KMS-11 (cell line): Measurements from ENCODE around the gene NANOS3.
"Not testable (repeated sequence)": the region's sequence is repeated elsewhere in the genome, so short reads cannot be mapped to it uniquely, and the experiment has no call there.

Experiments
- H2AFZ ChIP-seq: fragments of 200-600 bp; sonication (generic); 2 replicates; pipeline ENCODE4 v1.6.1; 2016; ENCODE audit warnings: antibody characterized with exemption, mixed run types, low read depth
- H3K27ac ChIP-seq: fragments of 200-600 bp; sonication (generic); 2 replicates; pipeline ENCODE4 v1.6.1; 2016; ENCODE audit warnings: mild to moderate bottlenecking, mixed run types
- H3K27me3 ChIP-seq: fragments of 200-600 bp; sonication (generic); 2 replicates; pipeline ENCODE4 v1.6.1; 2017; ENCODE audit warnings: mild to moderate bottlenecking, low read depth, mixed run types, moderate library complexity; ENCODE audit not compliant: insufficient read depth
- H3K36me3 ChIP-seq: fragments of 200-600 bp; sonication (generic); 2 replicates; pipeline ENCODE4 v1.6.1; 2017; ENCODE audit warnings: mild to moderate bottlenecking, mixed run types; ENCODE audit not compliant: insufficient read depth
- H3K4me1 ChIP-seq: fragments of 200-600 bp; sonication (generic); 2 replicates; pipeline ENCODE4 v1.6.1; 2016; ENCODE audit warnings: mild to moderate bottlenecking, low read depth, mixed run types; ENCODE audit not compliant: poor library complexity, severe bottlenecking
- H3K4me2 ChIP-seq: fragments of 200-600 bp; sonication (generic); 2 replicates; pipeline ENCODE4 v1.7.0; 2016; ENCODE audit warnings: mild to moderate bottlenecking, mixed run types
- H3K4me3 ChIP-seq: fragments of 200-600 bp; sonication (generic); IDR thresholded peaks from 2 replicates; pipeline ENCODE4 v1.6.1; 2017; ENCODE audit warnings: low read depth, low read length, mixed read lengths; ENCODE audit not compliant: insufficient read depth
- H3K79me2 ChIP-seq: fragments of 200-600 bp; sonication (generic); 2 replicates; pipeline ENCODE4 v1.6.1; 2016; ENCODE audit warnings: low read depth, mixed run types; ENCODE audit not compliant: insufficient read depth
- H3K9ac ChIP-seq: fragments of 200-600 bp; sonication (generic); 2 replicates; pipeline ENCODE4 v1.6.1; 2016; ENCODE audit warnings: mild to moderate bottlenecking, mixed run types
- H4K20me1 ChIP-seq: fragments of 200-600 bp; sonication (generic); 2 replicates; pipeline ENCODE4 v1.6.1; 2016; ENCODE audit warnings: mild to moderate bottlenecking, mixed run types; ENCODE audit not compliant: insufficient read depth
- TF ChIP-seq, protein P1 (sequence below): fragments of 200-600 bp; sonication (generic); conservative IDR thresholded peaks from 2 replicates; pipeline ENCODE4 v1.6.1; 2017; ENCODE audit warnings: low read depth, mild to moderate bottlenecking, antibody characterized with exemption, low read length, moderate library complexity, mixed read lengths

NANOS3 gene

DNA sequence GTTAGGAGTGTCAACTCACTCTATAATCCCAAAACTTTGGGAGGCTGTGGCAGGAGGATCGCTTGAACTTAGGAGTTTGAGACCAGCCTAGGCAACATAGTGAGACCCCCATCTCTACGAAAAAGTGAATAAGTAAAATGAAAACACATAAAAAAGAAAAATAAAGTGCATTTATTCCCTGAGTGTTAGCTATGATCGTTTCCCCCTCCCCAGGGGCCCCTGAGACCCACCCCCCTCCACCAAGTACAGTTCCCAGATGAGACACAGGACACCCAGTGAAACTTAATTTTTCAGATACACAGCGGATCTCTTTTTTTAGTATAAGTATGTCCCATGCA lies 28.6 kb upstream of the NANOS3 start:
- H3K27ac ChIP-seq, result peak overlapping the region; percentile 100; the same call in 1 of the 2 replicates
- H3K36me3 ChIP-seq, result no peaks in the 10 kb centered on the region
- no peaks in the 10 kb centered on the region for H4K20me1 ChIP-seq
- H3K4me3 ChIP-seq, result no peak overlapping the region
- H3K27me3 ChIP-seq, result no peaks in the 10 kb centered on the region
- peak overlapping the region; percentile 87 for H3K4me2 ChIP-seq
- peaks cover 48% of the 10 kb centered on the region for H3K4me1 ChIP-seq
- no peak overlapping the region for H3K9ac ChIP-seq
- no peaks in the 10 kb centered on the region for H3K79me2 ChIP-seq
- H2AFZ ChIP-seq, result no peak overlapping the region
- TF ChIP-seq, protein P1, sequence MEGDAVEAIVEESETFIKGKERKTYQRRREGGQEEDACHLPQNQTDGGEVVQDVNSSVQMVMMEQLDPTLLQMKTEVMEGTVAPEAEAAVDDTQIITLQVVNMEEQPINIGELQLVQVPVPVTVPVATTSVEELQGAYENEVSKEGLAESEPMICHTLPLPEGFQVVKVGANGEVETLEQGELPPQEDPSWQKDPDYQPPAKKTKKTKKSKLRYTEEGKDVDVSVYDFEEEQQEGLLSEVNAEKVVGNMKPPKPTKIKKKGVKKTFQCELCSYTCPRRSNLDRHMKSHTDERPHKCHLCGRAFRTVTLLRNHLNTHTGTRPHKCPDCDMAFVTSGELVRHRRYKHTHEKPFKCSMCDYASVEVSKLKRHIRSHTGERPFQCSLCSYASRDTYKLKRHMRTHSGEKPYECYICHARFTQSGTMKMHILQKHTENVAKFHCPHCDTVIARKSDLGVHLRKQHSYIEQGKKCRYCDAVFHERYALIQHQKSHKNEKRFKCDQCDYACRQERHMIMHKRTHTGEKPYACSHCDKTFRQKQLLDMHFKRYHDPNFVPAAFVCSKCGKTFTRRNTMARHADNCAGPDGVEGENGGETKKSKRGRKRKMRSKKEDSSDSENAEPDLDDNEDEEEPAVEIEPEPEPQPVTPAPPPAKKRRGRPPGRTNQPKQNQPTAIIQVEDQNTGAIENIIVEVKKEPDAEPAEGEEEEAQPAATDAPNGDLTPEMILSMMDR, result no peak

DNA sequence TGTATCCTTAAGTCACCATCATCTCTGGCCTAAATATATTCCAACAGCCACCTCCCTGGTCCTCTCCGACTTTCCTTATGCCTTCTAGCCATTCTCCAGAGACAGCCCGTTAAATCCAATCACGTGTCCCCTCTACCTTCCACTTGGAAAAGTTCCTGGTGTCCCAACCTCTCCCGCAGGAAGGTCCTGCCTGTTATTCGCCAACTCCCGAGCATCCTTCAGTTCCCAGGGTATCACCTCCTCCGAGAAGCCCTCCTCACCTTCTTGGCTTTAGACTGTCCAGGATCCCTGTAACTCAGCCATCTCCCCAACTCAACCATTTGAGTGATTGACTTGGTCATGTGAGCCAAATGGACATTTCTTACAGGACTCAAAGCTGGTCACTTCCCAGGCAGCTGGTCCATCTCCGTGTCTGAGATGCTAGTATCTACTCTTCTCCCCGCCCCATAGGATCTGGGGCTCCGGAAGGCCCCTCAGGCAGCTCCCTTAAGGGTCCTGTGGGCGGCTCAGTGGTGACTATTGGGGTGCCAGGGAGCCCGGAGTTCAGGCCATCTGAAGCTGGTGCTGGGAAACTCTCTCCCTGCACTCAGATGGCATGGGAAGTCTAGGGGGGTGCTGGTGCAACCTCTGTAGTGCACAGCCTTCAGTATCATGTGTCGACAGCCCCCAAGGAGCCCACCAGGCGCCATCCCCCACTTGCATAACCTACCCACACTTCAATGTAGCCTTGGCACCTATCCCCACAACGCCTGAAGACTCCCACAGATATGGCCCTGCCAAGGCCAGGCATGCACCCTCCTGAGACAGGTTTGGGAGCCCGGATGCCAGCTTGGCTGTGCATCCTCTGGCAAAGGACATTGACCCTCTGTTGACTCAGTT lies 27.9 kb upstream of the NANOS3 start:
- Histone ChIP-seq H3K4me2 (no peak overlapping the region), H3K27ac (no peak overlapping the region)

DNA sequence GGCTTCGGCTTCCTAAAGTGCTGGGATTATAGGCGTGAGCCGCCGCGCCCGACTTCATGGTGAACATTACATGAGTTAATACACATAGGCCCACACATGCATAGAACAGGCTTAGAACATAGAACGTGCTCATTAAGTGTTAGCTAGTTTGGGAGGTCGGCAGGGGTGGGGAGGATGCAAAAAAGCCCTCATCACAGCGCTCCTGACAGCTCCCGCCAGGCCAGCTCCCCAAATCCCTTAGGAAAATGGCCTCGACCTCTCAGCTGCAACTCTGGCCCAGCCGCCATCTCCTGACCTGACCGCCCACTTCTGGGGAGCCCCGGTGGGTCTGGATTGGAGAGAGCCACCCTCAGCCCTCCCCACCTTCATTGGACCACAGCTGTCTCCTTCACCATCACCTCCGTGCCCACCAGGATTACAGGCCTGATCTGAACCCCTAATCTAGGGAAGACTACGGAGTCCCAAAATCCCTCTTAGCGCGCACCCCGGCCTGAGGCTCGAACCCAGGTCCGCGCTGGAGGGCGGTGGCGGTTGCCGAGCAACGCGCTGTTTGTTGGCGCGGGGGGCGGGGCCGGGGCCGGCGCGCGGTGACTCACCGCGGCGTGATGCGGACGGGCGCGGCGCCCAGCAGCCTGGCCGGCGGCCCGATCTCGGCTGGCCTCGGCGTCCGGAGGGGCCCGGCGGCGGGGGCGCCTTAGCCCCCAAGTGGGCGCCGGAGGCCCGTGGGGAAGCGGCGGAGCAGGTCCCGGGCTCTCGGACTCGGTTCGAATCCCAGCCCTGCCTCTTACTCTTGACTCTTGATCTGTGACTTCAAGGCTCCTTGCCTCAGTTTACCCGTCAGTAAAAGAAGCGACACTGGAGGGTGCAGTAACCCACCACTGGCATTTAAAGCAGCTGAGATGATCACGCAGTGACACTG lies 26.7 kb upstream of the NANOS3 start:
- no peak overlapping the region for H3K4me3 ChIP-seq
- H2AFZ ChIP-seq, result no peak overlapping the region; the same call in 1 of the 2 replicates
- no peaks in the 10 kb centered on the region for H3K36me3 ChIP-seq
- no peaks in the 10 kb centered on the region for H3K79me2 ChIP-seq
- TF ChIP-seq, protein P1, result no peak
- H3K4me1 ChIP-seq, result peaks cover 29% of the 10 kb centered on the region
- no peaks in the 10 kb centered on the region for H4K20me1 ChIP-seq
- H3K9ac ChIP-seq, result peak overlapping the region; percentile 19; the same call in 1 of the 2 replicates
- no peaks in the 10 kb centered on the region for H3K27me3 ChIP-seq
- no peak overlapping the region for H3K4me2 ChIP-seq
- H3K27ac ChIP-seq, result no peak overlapping the region

More for the DNA sequence above, 27.9 kb upstream of the NANOS3 start:
- Histone ChIP-seq H3K9ac (no peak overlapping the region), H3K27me3 (no peaks in the 10 kb centered on the region), H3K4me1 (peaks cover 41% of the 10 kb centered on the region), H4K20me1 (no peaks in the 10 kb centered on the region), H3K4me3 (no peak overlapping the region), H3K79me2 (no peaks in the 10 kb centered on the region), H2AFZ (no peak overlapping the region), H3K36me3 (no peaks in the 10 kb centered on the region)
- TF ChIP-seq, protein P1, result no peak

DNA sequence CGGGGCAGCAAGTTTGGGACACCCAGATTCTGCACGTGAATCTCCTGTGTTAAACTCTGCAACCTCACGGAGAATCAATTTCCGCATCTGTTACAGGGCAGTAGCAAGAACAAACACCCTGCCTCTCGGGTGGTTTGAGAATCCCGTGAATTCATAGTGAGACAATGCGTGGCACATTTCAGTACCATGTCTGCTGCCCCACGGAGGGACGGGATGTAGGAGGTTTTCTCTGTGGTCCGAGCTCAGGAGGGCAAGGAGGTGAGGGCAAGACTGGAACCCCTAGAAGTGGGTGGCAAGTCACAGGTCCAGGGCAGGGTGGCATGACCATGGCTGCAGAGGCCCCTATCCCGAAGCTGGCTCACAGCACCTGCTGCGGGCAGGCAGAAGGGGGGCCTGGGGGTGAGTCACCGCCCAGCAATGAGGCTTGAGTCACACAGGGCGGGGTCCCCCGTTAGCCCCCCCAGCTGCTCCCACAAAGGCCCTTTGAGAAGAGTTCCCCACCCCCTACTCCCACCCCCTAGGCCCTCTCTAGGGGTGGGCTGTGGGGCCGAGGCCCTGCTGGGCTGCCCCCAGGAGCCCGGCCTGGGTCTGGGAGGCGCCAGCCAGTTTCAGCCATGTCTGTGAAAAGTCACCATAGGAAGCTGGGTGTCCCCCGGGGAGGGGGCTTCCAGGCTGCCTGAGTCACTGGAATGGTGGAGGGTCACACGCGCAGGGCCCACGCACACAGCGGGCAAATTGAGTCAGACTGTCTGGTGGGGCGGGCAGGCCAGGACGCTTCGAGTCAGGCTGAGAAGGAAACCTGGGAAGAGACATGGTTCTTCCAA lies 25.8 kb upstream of the NANOS3 start:
- Histone ChIP-seq H3K79me2 (no peaks in the 10 kb centered on the region), H3K4me2 (no peak overlapping the region), H3K9ac (peak overlapping the region; percentile 19; the same call in 1 of the 2 replicates), H3K4me3 (no peak overlapping the region), H3K27ac (no peak overlapping the region), H3K27me3 (no peaks in the 10 kb centered on the region), H3K36me3 (no peaks in the 10 kb centered on the region), H3K4me1 (peaks cover 20% of the 10 kb centered on the region), H2AFZ (no peak overlapping the region; the same call in 1 of the 2 replicates), H4K20me1 (no peaks in the 10 kb centered on the region)
- TF ChIP-seq, protein P1, result no peak

DNA sequence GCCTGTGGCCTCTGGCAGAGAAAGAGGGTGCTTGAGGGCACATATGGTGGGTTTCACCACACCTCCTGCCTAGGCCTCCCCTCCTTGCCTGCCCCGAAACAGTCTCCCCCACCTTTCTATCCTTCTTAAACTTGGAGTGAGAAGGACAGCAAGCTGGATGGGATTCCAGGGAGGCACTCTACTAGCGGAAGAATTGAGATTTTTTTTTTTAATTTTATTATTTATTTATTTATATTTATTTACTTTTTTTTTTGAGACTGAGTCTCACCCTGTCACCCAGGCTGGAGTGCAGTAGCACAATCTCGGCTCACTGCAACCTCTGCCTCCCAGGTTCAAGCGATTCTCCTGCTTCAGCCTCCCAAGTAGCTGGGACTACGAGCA lies 25.2 kb upstream of the NANOS3 start:
- not testable (repeated sequence) for H3K27ac ChIP-seq, H3K9ac ChIP-seq, H3K4me2 ChIP-seq, H2AFZ ChIP-seq, H3K4me3 ChIP-seq, H3K79me2 ChIP-seq, H3K36me3 ChIP-seq, H3K27me3 ChIP-seq, H4K20me1 ChIP-seq
- H3K4me1 ChIP-seq, result peaks cover 14% of the 10 kb centered on the region

DNA sequence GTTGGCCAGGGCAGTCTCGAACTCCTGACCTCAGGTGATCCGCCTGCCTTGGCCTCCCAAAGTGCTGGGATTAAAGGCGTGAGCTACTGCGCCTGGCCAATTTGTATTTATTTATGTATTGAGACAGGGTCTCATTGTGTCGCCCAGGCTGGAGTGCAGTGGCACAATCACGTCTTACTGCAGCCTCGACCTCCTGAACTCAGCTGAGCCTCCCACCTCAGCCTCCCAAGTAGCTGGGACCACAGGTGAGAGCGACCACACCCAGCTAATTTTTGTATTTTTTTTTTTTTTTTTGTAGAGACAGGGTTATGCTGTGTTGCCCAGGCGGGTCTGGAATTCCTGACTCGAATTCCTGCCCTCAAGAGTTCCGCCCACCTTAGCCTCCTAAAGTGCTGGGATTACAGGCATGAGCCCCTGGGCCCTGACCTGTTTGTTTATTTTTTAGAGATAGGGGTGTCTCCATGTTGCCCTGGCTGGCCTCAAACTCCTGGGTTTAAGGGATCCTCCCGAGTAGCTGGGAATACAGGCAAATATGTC lies 24.7 kb upstream of the NANOS3 start:
- H3K9ac ChIP-seq, result not testable (repeated sequence)

More for the DNA sequence above, 24.7 kb upstream of the NANOS3 start:
- H3K79me2 ChIP-seq, H3K36me3 ChIP-seq, H3K4me3 ChIP-seq, H2AFZ ChIP-seq, H4K20me1 ChIP-seq, H3K4me2 ChIP-seq, H3K27me3 ChIP-seq, H3K27ac ChIP-seq, H3K4me1 ChIP-seq: not testable (repeated sequence)
